HepG2 (cell line): Measurements from ENCODE around the gene PDZD7. TPM values are rescaled to one million over a fixed set of nuclear protein-coding genes. Genes with fewer than 3 reads are reported as not detected.
A peak's percentile ranks its signal among the peaks of the same experiment; 100 is the strongest.

Experiments
- FLYWCH1 ChIP-seq: sonication (generic); formaldehyde crosslinking; IDR thresholded peaks from 2 replicates; pipeline ENCODE4 v1.8.1; 2023; ENCODE audit warnings: mild to moderate bottlenecking, missing genetic modification reagents
- KDM4B ChIP-seq: sonication (generic); formaldehyde crosslinking; IDR thresholded peaks from 2 replicates; pipeline ENCODE4 v1.4.0; 2020; ENCODE audit warnings: missing genetic modification reagents
- KDM5A ChIP-seq: fragments of 200-600 bp; sonication (generic); IDR thresholded peaks from 2 replicates; pipeline ENCODE4 v1.7.0; 2018; ENCODE audit warnings: antibody characterized with exemption, mild to moderate bottlenecking, low read length, borderline replicate concordance
- MYNN ChIP-seq: sonication (generic); formaldehyde crosslinking; IDR thresholded peaks from 2 replicates; pipeline ENCODE4 v1.4.0; 2020; ENCODE audit warnings: mild to moderate bottlenecking, low read depth, missing genetic modification reagents
- RARA ChIP-seq: IDR thresholded peaks from 2 replicates; pipeline ENCODE4 v1.6.1; 2016; ENCODE audit warnings: missing genetic modification reagents, missing compliant biosample characterization
- RARG ChIP-seq: sonication (generic); formaldehyde crosslinking; IDR thresholded peaks from 2 replicates; pipeline ENCODE4 v1.4.0; 2020; ENCODE audit warnings: low read depth, mild to moderate bottlenecking, missing genetic modification reagents
- RELA ChIP-seq: sonication (generic); formaldehyde crosslinking; IDR thresholded peaks from 2 replicates; pipeline ENCODE4 v1.4.0; 2020; ENCODE audit warnings: missing genetic modification reagents
- RFX1 ChIP-seq: fragments of 450-650 bp; IDR thresholded peaks from 2 replicates; pipeline ENCODE4 v1.6.1; 2017
- RNF2 ChIP-seq: fragments of 450-650 bp; conservative IDR thresholded peaks from 2 replicates; pipeline ENCODE4 v1.6.1; 2016; ENCODE audit warnings: low read depth
- SPEN ChIP-seq: sonication (generic); formaldehyde crosslinking; IDR thresholded peaks from 2 replicates; pipeline ENCODE4 v1.5.1; 2020; ENCODE audit warnings: low read depth, mild to moderate bottlenecking, missing genetic modification reagents
- SRF ChIP-seq: IDR thresholded peaks from 2 replicates; pipeline ENCODE4 v1.6.1; 2011; ENCODE audit warnings: mild to moderate bottlenecking, low read depth, low read length, moderate library complexity
- XBP1 ChIP-seq: sonication (generic); formaldehyde crosslinking; IDR thresholded peaks from 2 replicates; pipeline ENCODE4 v1.5.0; 2020; ENCODE audit warnings: missing genetic modification reagents
- ZBTB3 ChIP-seq: sonication (generic); formaldehyde crosslinking; IDR thresholded peaks from 2 replicates; pipeline ENCODE4 v1.4.0; 2020; ENCODE audit warnings: low read depth, mild to moderate bottlenecking, moderate library complexity, missing genetic modification reagents, borderline replicate concordance
- ZC3H13 ChIP-seq: sonication (generic); formaldehyde crosslinking; IDR thresholded peaks from 2 replicates; pipeline ENCODE4 v1.8.1; 2023; ENCODE audit warnings: mild to moderate bottlenecking, missing genetic modification reagents, moderate library complexity
- ZNF10 ChIP-seq: sonication (generic); formaldehyde crosslinking; IDR thresholded peaks from 2 replicates; pipeline ENCODE4 v1.4.0; 2020; ENCODE audit warnings: mild to moderate bottlenecking, low read depth, missing genetic modification reagents, borderline replicate concordance
- ZNF12 ChIP-seq: sonication (generic); formaldehyde crosslinking; IDR thresholded peaks from 2 replicates; pipeline ENCODE4 v1.5.0; 2020; ENCODE audit warnings: missing genetic modification reagents
- ZNF20 ChIP-seq: sonication (generic); formaldehyde crosslinking; IDR thresholded peaks from 2 replicates; pipeline ENCODE4 v1.4.0; 2020; ENCODE audit warnings: mild to moderate bottlenecking, moderate library complexity, missing genetic modification reagents
- ZNF383 ChIP-seq: sonication (generic); formaldehyde crosslinking; IDR thresholded peaks from 2 replicates; pipeline ENCODE4 v1.4.0; 2020; ENCODE audit warnings: missing genetic modification reagents, mild to moderate bottlenecking, borderline replicate concordance
- ZNF567 ChIP-seq: sonication (generic); formaldehyde crosslinking; IDR thresholded peaks from 2 replicates; pipeline ENCODE4 v1.8.1; 2023; ENCODE audit warnings: mild to moderate bottlenecking, missing genetic modification reagents, borderline replicate concordance
- ZNF660 ChIP-seq: sonication (generic); formaldehyde crosslinking; IDR thresholded peaks from 2 replicates; pipeline ENCODE4 v1.5.1; 2020; ENCODE audit warnings: mild to moderate bottlenecking, low read depth, missing genetic modification reagents, borderline replicate concordance
- ZNF672 ChIP-seq: sonication (generic); formaldehyde crosslinking; IDR thresholded peaks from 2 replicates; pipeline ENCODE4 v1.8.1; 2022; ENCODE audit warnings: missing genetic modification reagents
- ZNF747 ChIP-seq: sonication (generic); formaldehyde crosslinking; IDR thresholded peaks from 2 replicates; pipeline ENCODE4 v1.8.1; 2023; ENCODE audit warnings: missing genetic modification reagents, mild to moderate bottlenecking, borderline replicate concordance
- ZNF766 ChIP-seq: sonication (generic); formaldehyde crosslinking; IDR thresholded peaks from 2 replicates; pipeline ENCODE4 v1.5.0; 2020; ENCODE audit warnings: missing genetic modification reagents, borderline replicate concordance
- polyA plus RNA-seq, 8 experiments: library from polyadenylated mRNA; depleted of rRNA in 3 of 8; stranded (reverse) in 7 of 8; unstranded in 1 of 8; fragments of >200 nt; fragmentation: Illumina TruSeq in 4 of 8; extraction: Trizol in 4 of 8; gene quantifications; 2 replicates each; pipeline versions ENCODE4 v1.2.1 to v1.2.3, GENCODE V29; 2011 to 2016; ENCODE audit warnings: low read depth in 4 of 8, missing spikeins in 1 of 8, mixed read lengths in 1 of 8; ENCODE audit not compliant: insufficient read depth in 1 of 8
- total RNA-seq, 5 experiments: library from RNA; depleted of rRNA; stranded (reverse); fragments of >200 nt; fragmentation: Illumina TruSeq; extraction: Trizol; gene quantifications; 2 replicates each; pipeline ENCODE4 v1.2.3, GENCODE V29; 2016; ENCODE audit warnings: low read depth in 1 of 5
- TF ChIP-seq, protein P1 (sequence below): sonication (generic); formaldehyde crosslinking; IDR thresholded peaks from 2 replicates; pipeline ENCODE4 v1.4.0; 2020; ENCODE audit warnings: missing genetic modification reagents
- TF ChIP-seq, protein P2 (sequence below): sonication (generic); formaldehyde crosslinking; conservative IDR thresholded peaks from 2 replicates; pipeline ENCODE4 v1.4.0; 2020; ENCODE audit warnings: missing genetic modification reagents
- TF ChIP-seq, protein P3 (sequence below): sonication (generic); formaldehyde crosslinking; conservative IDR thresholded peaks from 2 replicates; pipeline ENCODE4 v1.8.0; 2022; ENCODE audit warnings: missing genetic modification reagents
- TF ChIP-seq, protein P4 (sequence below): sonication (generic); formaldehyde crosslinking; conservative IDR thresholded peaks from 2 replicates; pipeline ENCODE4 v1.4.0; 2020; ENCODE audit warnings: missing genetic modification reagents

The PDZD7 gene
- total and polyA plus RNA-seq, 2 of the 13 experiments (the other 11 are each of a cell fraction or from before 2014, with no cell fraction given): 0.58 to 0.73 TPM

DNA sequence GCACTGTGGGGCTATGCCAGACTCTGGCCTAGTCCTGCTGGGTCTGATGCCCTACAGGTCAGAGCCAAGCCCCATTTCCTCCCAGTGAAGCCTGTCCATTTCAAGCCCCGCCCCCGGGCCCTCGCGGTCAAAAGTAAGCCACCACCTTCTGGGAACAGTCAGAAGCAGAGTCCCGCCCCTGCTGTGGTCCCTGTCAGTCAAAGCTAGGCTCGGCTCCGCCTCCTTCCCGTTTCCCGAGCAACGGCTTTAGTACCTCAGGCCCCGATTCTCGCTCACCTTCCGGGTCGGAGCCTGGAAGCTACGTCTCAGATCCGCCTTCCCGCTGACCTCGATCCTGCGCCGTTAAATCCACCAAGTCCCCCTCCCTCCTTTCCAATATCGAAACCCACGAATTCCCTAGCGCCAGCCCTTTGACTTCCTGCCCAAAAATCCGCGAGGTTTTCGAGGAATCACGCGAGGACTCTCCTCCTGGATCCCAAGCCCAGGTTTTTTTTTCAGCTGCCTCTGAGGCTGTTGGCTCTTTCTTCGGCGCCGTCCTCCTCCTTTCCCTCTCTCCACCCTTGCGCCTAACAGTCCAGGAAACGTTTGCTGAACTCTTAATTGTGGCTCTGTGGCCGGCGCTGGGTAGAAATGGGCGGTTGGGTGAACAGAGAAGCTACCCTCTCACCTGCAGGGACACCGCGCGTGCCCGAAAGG is 11.9 kb upstream of the PDZD7 start (continued):
- TF ChIP-seq, protein P1, sequence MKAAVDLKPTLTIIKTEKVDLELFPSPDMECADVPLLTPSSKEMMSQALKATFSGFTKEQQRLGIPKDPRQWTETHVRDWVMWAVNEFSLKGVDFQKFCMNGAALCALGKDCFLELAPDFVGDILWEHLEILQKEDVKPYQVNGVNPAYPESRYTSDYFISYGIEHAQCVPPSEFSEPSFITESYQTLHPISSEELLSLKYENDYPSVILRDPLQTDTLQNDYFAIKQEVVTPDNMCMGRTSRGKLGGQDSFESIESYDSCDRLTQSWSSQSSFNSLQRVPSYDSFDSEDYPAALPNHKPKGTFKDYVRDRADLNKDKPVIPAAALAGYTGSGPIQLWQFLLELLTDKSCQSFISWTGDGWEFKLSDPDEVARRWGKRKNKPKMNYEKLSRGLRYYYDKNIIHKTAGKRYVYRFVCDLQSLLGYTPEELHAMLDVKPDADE (CRISPR knock-in tag): no peak
- TF ChIP-seq KDM5A (peak; percentile 78; the same call in 1 of the 2 replicates), ZNF766 (CRISPR knock-in tag) (no peak), ZC3H13 (CRISPR knock-in tag) (no peak), SRF (0 out of 2 replicates have a peak, but pooled peaks have one; percentile 6), RELA (CRISPR knock-in tag) (no peak), FLYWCH1 (CRISPR knock-in tag) (no peak), MYNN (CRISPR knock-in tag) (no peak), RARA (CRISPR knock-in tag) (peak; percentile 50; the same call in 1 of the 2 replicates), XBP1 (no peak), ZNF672 (no peak), RFX1 (peak; percentile 89), ZBTB3 (CRISPR knock-in tag) (no peak), ZNF12 (CRISPR knock-in tag) (no peak), ZNF747 (no peak), KDM4B (CRISPR knock-in tag) (no peak), ZNF567 (CRISPR knock-in tag) (no peak), ZNF660 (CRISPR knock-in tag) (no peak), ZNF10 (CRISPR knock-in tag) (no peak), RNF2 (no peak), RARG (CRISPR knock-in tag) (no peak), ZNF383 (CRISPR knock-in tag) (no peak), ZNF20 (CRISPR knock-in tag) (no peak), SPEN (no peak)
- TF ChIP-seq, protein P2, sequence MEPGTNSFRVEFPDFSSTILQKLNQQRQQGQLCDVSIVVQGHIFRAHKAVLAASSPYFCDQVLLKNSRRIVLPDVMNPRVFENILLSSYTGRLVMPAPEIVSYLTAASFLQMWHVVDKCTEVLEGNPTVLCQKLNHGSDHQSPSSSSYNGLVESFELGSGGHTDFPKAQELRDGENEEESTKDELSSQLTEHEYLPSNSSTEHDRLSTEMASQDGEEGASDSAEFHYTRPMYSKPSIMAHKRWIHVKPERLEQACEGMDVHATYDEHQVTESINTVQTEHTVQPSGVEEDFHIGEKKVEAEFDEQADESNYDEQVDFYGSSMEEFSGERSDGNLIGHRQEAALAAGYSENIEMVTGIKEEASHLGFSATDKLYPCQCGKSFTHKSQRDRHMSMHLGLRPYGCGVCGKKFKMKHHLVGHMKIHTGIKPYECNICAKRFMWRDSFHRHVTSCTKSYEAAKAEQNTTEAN (CRISPR knock-in tag): no peak
- TF ChIP-seq, protein P3, sequence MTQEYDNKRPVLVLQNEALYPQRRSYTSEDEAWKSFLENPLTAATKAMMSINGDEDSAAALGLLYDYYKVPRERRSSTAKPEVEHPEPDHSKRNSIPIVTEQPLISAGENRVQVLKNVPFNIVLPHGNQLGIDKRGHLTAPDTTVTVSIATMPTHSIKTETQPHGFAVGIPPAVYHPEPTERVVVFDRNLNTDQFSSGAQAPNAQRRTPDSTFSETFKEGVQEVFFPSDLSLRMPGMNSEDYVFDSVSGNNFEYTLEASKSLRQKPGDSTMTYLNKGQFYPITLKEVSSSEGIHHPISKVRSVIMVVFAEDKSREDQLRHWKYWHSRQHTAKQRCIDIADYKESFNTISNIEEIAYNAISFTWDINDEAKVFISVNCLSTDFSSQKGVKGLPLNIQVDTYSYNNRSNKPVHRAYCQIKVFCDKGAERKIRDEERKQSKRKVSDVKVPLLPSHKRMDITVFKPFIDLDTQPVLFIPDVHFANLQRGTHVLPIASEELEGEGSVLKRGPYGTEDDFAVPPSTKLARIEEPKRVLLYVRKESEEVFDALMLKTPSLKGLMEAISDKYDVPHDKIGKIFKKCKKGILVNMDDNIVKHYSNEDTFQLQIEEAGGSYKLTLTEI (CRISPR knock-in tag): no peak
- TF ChIP-seq, protein P4, sequence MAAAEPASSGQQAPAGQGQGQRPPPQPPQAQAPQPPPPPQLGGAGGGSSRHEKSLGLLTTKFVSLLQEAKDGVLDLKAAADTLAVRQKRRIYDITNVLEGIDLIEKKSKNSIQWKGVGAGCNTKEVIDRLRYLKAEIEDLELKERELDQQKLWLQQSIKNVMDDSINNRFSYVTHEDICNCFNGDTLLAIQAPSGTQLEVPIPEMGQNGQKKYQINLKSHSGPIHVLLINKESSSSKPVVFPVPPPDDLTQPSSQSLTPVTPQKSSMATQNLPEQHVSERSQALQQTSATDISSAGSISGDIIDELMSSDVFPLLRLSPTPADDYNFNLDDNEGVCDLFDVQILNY (CRISPR knock-in tag): no peak
